K562 (cell line): Measurements from ENCODE around the gene ODAD4. TPM values are rescaled to one million over a fixed set of nuclear protein-coding genes. Genes with fewer than 3 reads are reported as not detected.

Source experiments
- ATAC-seq: fragments of 200-7000 bp; cut with Tn5 transposase; 3 replicates; pipeline ENCODE4 v1.9.1; 2020; ENCODE audit warnings: moderate library complexity
- BruUV-seq: library from RNA; stranded (reverse); fragments of 400-500 nt; replicated peaks from 2 replicates; lab custom pipeline; 2021; lab: Mats Ljungman, UMichigan
- CTCF ChIA-PET: fragments of 300-600 bp; formaldehyde crosslinking; extraction: SDS; loops from one replicate; lab custom pipeline; 2021; ENCODE audit warnings: low intra/inter-chr PET ratio; lab: Yijun Ruan, JAX
- POLR2A ChIA-PET: fragments of 300-600, 350-650 bp; sonication (Branson Sonifier 250); formaldehyde crosslinking; extraction: SDS; loops from one replicate; lab custom pipeline; 2021; ENCODE audit warnings: antibody characterized with exemption, inconsistent platforms; lab: Yijun Ruan, JAX
- DNase-seq, 4 experiments: peaks; one replicate each; pipeline versions ENCODE4 v3.0.0 to v3.0.0-alpha.2; 2011 to 2018; ENCODE audit warnings: low spot score in 3 of 4, mixed read lengths in 3 of 4; ENCODE audit errors: extremely low read depth in 1 of 4
- FAIRE-seq: peaks from 2 replicates; lab custom pipeline; 2011; peaks lifted over from hg19 to GRCh38; lab: Jason Lieb, UNC
- H2AFZ ChIP-seq: 2 replicates; pipeline ENCODE4 v1.6.0; 2011; ENCODE audit warnings: low read depth, low read length, control low read depth, inconsistent platforms
- H3K27ac ChIP-seq: fragments of 200-600 bp; 3 replicates; pipeline ENCODE4 v1.8.0; 2011; ENCODE audit warnings: low read depth, mild to moderate bottlenecking, control low read depth, inconsistent platforms, low read length, moderate library complexity, mixed read lengths; ENCODE audit errors: extremely low read depth
- H3K27me3 ChIP-seq, 2 experiments: fragments of 300-600 bp in 1 of 2; 2 replicates in 1 of 2; 3 replicates in 1 of 2; pipeline versions ENCODE4 v1.6.0 to v1.8.0; 2011; ENCODE audit warnings: inconsistent platforms in 2 of 2, low read length in 2 of 2, mild to moderate bottlenecking in 1 of 2, mixed read lengths in 1 of 2, moderate library complexity in 1 of 2; ENCODE audit not compliant: control insufficient read depth in 2 of 2, insufficient read depth in 2 of 2
- H3K36me3 ChIP-seq: fragments of 300-600 bp; 3 replicates; pipeline ENCODE4 v1.8.0; 2011; ENCODE audit warnings: mild to moderate bottlenecking, low read length, inconsistent platforms; ENCODE audit not compliant: control insufficient read depth, insufficient read depth
- H3K4me1 ChIP-seq, 2 experiments: fragments of 200-600 bp in 1 of 2; replicated peaks in 1 of 2; 2 replicates in 1 of 2; 3 replicates in 1 of 2; pipeline versions ENCODE4 v1.5.1 to v1.8.0; 2011; ENCODE audit warnings: inconsistent platforms in 2 of 2, low read length in 2 of 2, mild to moderate bottlenecking in 1 of 2, mixed read lengths in 1 of 2, moderate library complexity in 1 of 2; ENCODE audit not compliant: control insufficient read depth in 2 of 2, insufficient read depth in 2 of 2
- H3K4me2 ChIP-seq: 2 replicates; pipeline ENCODE4 v1.6.1; 2011; ENCODE audit warnings: low read length, control low read depth, inconsistent platforms, mixed read lengths; ENCODE audit not compliant: insufficient read depth
- H3K4me3 ChIP-seq: fragments of 200-600 bp; sonication (generic), shearing (Covaris generic); 2 replicates; pipeline ENCODE4 v1.5.1; 2016; ENCODE audit warnings: control low read depth, inconsistent platforms
- H3K79me2 ChIP-seq: fragments of 200-600 bp; 3 replicates; pipeline ENCODE4 v1.8.0; 2011; ENCODE audit warnings: low read length, inconsistent platforms; ENCODE audit not compliant: control insufficient read depth, insufficient read depth
- H3K9ac ChIP-seq, 2 experiments: 2 replicates each; pipeline versions ENCODE4 v1.6.0 to v1.6.1; 2011; ENCODE audit warnings: low read depth in 2 of 2, low read length in 2 of 2, control low read depth in 1 of 2, inconsistent platforms in 1 of 2, mild to moderate bottlenecking in 1 of 2, mixed read lengths in 1 of 2; ENCODE audit not compliant: insufficient read depth in 1 of 2
- H3K9me1 ChIP-seq: one replicate; pipeline ENCODE4 v1.6.0; 2011; ENCODE audit warnings: inconsistent platforms, mild to moderate bottlenecking, low read length, moderate library complexity; ENCODE audit not compliant: control insufficient read depth, insufficient read depth
- H3K9me3 ChIP-seq: replicated peaks from 2 replicates; pipeline ENCODE4 v1.5.1; 2011; ENCODE audit warnings: low read depth, low read length, inconsistent platforms; ENCODE audit not compliant: control insufficient read depth, insufficient read depth
- H4K20me1 ChIP-seq: replicated peaks from 2 replicates; pipeline ENCODE4 v1.6.1; 2011; ENCODE audit warnings: low read length, inconsistent platforms, mixed read lengths; ENCODE audit not compliant: control insufficient read depth, insufficient read depth
- ATF3 ChIP-seq, 2 experiments: fragments of 450-650 bp in 1 of 2; sonication (generic) in 1 of 2; formaldehyde crosslinking in 1 of 2; IDR thresholded peaks in 1 of 2; conservative IDR thresholded peaks in 1 of 2; 2 replicates each; pipeline versions ENCODE4 v1.6.1 to v1.8.1; 2016 to 2023; ENCODE audit warnings: mild to moderate bottlenecking in 2 of 2, moderate library complexity in 2 of 2, inconsistent platforms in 1 of 2, missing genetic modification reagents in 1 of 2
- BRF2 ChIP-seq: IDR thresholded peaks from 3 replicates; pipeline ENCODE4 v1.6.1; 2011; ENCODE audit warnings: borderline replicate concordance, mild to moderate bottlenecking; ENCODE audit not compliant: insufficient read length, insufficient read depth
- JUND ChIP-seq, 2 experiments: IDR thresholded peaks; 2 replicates in 1 of 2; 3 replicates in 1 of 2; pipeline ENCODE4 v1.6.1; 2011; ENCODE audit warnings: borderline replicate concordance in 2 of 2, low read depth in 2 of 2, low read length in 2 of 2, improper control_type of control experiment in 1 of 2, missing biosample characterization in 1 of 2, missing genetic modification characterization in 1 of 2, missing genetic modification reagents in 1 of 2
- NFIC ChIP-seq: fragments of 450-650 bp; IDR thresholded peaks from 2 replicates; pipeline ENCODE4 v1.6.1; 2017; ENCODE audit warnings: mild to moderate bottlenecking, inconsistent platforms
- PHF20 ChIP-seq: fragments of 450-650 bp; IDR thresholded peaks from 2 replicates; pipeline ENCODE4 v1.6.1; 2018; ENCODE audit not compliant: partially characterized antibody
- POLR2AphosphoS5 ChIP-seq: IDR thresholded peaks from 2 replicates; pipeline ENCODE4 v1.6.1; 2011; ENCODE audit warnings: mild to moderate bottlenecking, low read depth, low read length, moderate library complexity; ENCODE audit not compliant: control insufficient read depth, insufficient read depth
- PRDM10 ChIP-seq: fragments of 450-650 bp; IDR thresholded peaks from 2 replicates; pipeline ENCODE4 v1.6.1; 2018; ENCODE audit not compliant: partially characterized antibody
- PTRF ChIP-seq: fragments of 450-650 bp; IDR thresholded peaks from 2 replicates; pipeline ENCODE4 v1.6.1; 2016; ENCODE audit warnings: mild to moderate bottlenecking, missing genetic modification characterization, missing compliant biosample characterization
- ZNF507 ChIP-seq: conservative IDR thresholded peaks from 2 replicates; pipeline ENCODE4 v1.6.1; 2017; ENCODE audit warnings: missing genetic modification characterization, missing compliant biosample characterization
- WGBS: fragments of 100-300 bp; shearing (Covaris generic); methylation state at CpG from one replicate; pipeline ENCODE4 v1.1.6; 2016; ENCODE audit warnings: low coverage, mixed read lengths; ENCODE audit not compliant: insufficient coverage; ENCODE audit errors: missing lambda C conversion rate; 5-methylcytosine and 5-hydroxymethylcytosine counted together
- in situ Hi-C: fragments of 300-500 bp; cut with MboI; formaldehyde crosslinking; loops from 4 replicates; pipeline ENCODE4 v1.15.0; 2018; ENCODE audit warnings: inconsistent platforms, mixed read lengths
- intact Hi-C: fragments of 100-400 bp; cut with micrococcal nuclease; formaldehyde crosslinking; loops from 2 replicates; pipeline ENCODE4 v1.14.2; 2022
- polyA plus RNA-seq, 8 experiments: library from polyadenylated mRNA; depleted of rRNA in 4 of 8; stranded (reverse) in 5 of 8; unstranded in 3 of 8; fragments of >200 nt; fragmentation: Nextera tagmentation in 2 of 8; fragmentation: Illumina TruSeq in 1 of 8; extraction: Ambion mirVana in 2 of 8; extraction: Trizol in 1 of 8; gene quantifications; 2 replicates each; pipeline versions ENCODE4 v1.2.1 to v1.2.3, GENCODE V29; 2011 to 2014; ENCODE audit warnings: inconsistent platforms in 1 of 8, missing spikeins in 1 of 8
- total RNA-seq, 7 experiments: library from RNA; depleted of rRNA in 6 of 7; stranded (reverse); fragments of >200 nt in 6 of 7; fragmentation: Illumina TruSeq in 2 of 7; extraction: Trizol in 2 of 7; gene quantifications; 2 replicates each; pipeline versions ENCODE4 v1.2.1 to v1.2.3, GENCODE V29; 2011 to 2021; ENCODE audit warnings: low replicate concordance in 1 of 7

Gene ODAD4
- total and polyA plus RNA-seq, 9 of the 15 experiments (the other 6 are each of a cell fraction or from before 2014, with no cell fraction given), result 0.09 to 0.98 (median 0.51) TPM

- peak; percentile 61; the same call in 1 of the 2 replicates for TF ChIP-seq JUND (IDR thresholded peaks at IDR 0.05; ENCODE audit: borderline replicate concordance, low read depth, low read length)
- no peak for TF ChIP-seq JUND (tag; IDR thresholded peaks at IDR 0.05; ENCODE audit: borderline replicate concordance, low read depth, low read length)
- peak; percentile 88 for TF ChIP-seq ATF3 (IDR thresholded peaks at IDR 0.05)
- no peak for TF ChIP-seq ATF3 (CRISPR knock-in tag; conservative IDR thresholded peaks at IDR 0.05)
- no peak for TF ChIP-seq POLR2AphosphoS5
- TF ChIP-seq ZNF507, result no peak
These were observed 26.1 kb downstream of the ODAD4 start (continued) for GRCh38 chr17:41956522-41956921.

- intact Hi-C loops, result loop anchor here (5.0 kb wide), 1 partner anchor 40 kb away; the partner anchor contains the start of gene ACLY
- Histone ChIP-seq H3K79me2 (no peaks in the 10 kb centered on the region), H3K4me2 (no peak overlapping the region), H3K9me3 (no peaks in the 10 kb centered on the region), H4K20me1 (no peaks in the 10 kb centered on the region), H3K9me1 (peaks cover 3% of the 10 kb centered on the region), H3K4me1 (peaks cover 23 to 26% of the 10 kb centered on the region in 2 experiments), H3K27ac (peak overlapping the region; percentile 15; the same call in 1 of the 3 replicates), H2AFZ (peak overlapping the region; percentile 48), H3K27me3 (no peaks in the 10 kb centered on the region), H3K9ac (peak overlapping the region in 1 of 2 experiments; percentile 77; a peak in 1 of 4 replicates), H3K4me3 (no peak overlapping the region), H3K36me3 (no peaks in the 10 kb centered on the region)
- no TSS peak for BruUV-seq
- FAIRE-seq, result peak; percentile 82
- WGBS, result 24% methylated on average over 11 of the region's 11 CpGs
- peak; percentile 13; the same call in 1 of the 3 replicates for ATAC-seq
- ChIA-PET POLR2A (interaction anchor here (0.6 to 1.7 kb wide), 6 partner anchors 11 to 268 kb away, joined by 3 to 9 read pairs (median 4); partner anchors contain the start of gene EIF1), CTCF (no interaction called here)
- peak in 1 of 4 experiments; percentile 47 for DNase-seq
- in situ Hi-C loops, result loop anchor here (5.0 kb wide), 1 partner anchor 220 kb away; no protein-coding TSS in a partner anchor
- TF ChIP-seq PHF20 (no peak), NFIC (peak; percentile 53), PRDM10 (peak; percentile 25), BRF2 (no peak), PTRF (no peak)
These were observed 26.8 kb downstream of the ODAD4 start for GRCh38 chr17:41957031-41957868.
